A673 (cell line): ENCODE results near the gene NASP.

ENCODE experiments used
- CTCF ChIP-seq: fragments of 300-800, 200-600 bp; sonication (generic); conservative IDR thresholded peaks from 2 replicates; pipeline ENCODE4 v1.5.1; 2017; ENCODE audit warnings: low read depth, mild to moderate bottlenecking, antibody characterized with exemption, low read length, moderate library complexity, mixed read lengths
- EZH2 ChIP-seq: fragments of 200-600 bp; sonication (generic); IDR thresholded peaks from 2 replicates; pipeline ENCODE4 v1.6.1; 2017; ENCODE audit warnings: borderline replicate concordance, low read depth, mild to moderate bottlenecking, mixed read lengths, antibody characterized with exemption, low read length; ENCODE audit not compliant: poor library complexity, severe bottlenecking

- no peak for TF ChIP-seq CTCF
- TF ChIP-seq EZH2, result no peak
Observed at GRCh38 chr1:45640293-45640692, 56.5 kb downstream of the NASP start.
